Thyroid gland (tissue), 4 donors: ENCODE measurements around the gene HCLS1. TPM values are rescaled to one million over a fixed set of nuclear protein-coding genes. Genes with fewer than 3 reads are reported as not detected.
A peak's percentile ranks its signal among the peaks of the same experiment; 100 is the strongest.
"Not testable (repeated sequence)": the region's sequence is repeated elsewhere in the genome, so short reads cannot be mapped to it uniquely, and the experiment has no call there.

ENCODE experiments used
- DNase-seq, 2 donors: peaks; one replicate each; pipeline ENCODE4 v3.0.0-alpha.2; 2019
- H3K27ac ChIP-seq, 3 donors: fragments of 200-600 bp; sonication (generic); 1 replicate in 2 of 3; 2 replicates in 1 of 3; pipeline ENCODE4 v1.5.1; 2016 to 2019; ENCODE audit warnings: mild to moderate bottlenecking in 1 of 3, moderate library complexity in 1 of 3
- H3K27me3 ChIP-seq: fragments of 200-600 bp; sonication (generic); one replicate; pipeline ENCODE4 v1.5.1; 2019
- H3K36me3 ChIP-seq, 2 donors: fragments of 200-600 bp; sonication (generic); one replicate each; pipeline ENCODE4 v1.5.1; 2016 to 2019
- H3K4me1 ChIP-seq, 2 donors: fragments of 200-600 bp; sonication (generic); one replicate each; pipeline ENCODE4 v1.5.1; 2017 to 2019
- H3K4me3 ChIP-seq, 3 donors: fragments of 200-600 bp; sonication (generic); replicated peaks in 1 of 3; 1 replicate in 2 of 3; 2 replicates in 1 of 3; pipeline ENCODE4 v1.5.1; 2016; ENCODE audit warnings: mild to moderate bottlenecking in 1 of 3
- H3K9me3 ChIP-seq: fragments of 200-600 bp; sonication (generic); one replicate; pipeline ENCODE4 v1.5.1; 2017
- POLR2A ChIP-seq, 2 donors: fragments of 450-650 bp; IDR thresholded peaks; one replicate each; pipeline ENCODE4 v1.6.1; 2017; ENCODE audit warnings: antibody characterized with exemption in 2 of 2, mild to moderate bottlenecking in 2 of 2, moderate library complexity in 1 of 2
- WGBS, 2 donors: methylation state at CpG; one replicate each; pipeline ENCODE4 v1.1.5; 2017; 5-methylcytosine and 5-hydroxymethylcytosine counted together
- intact Hi-C: fragments of 100-400 bp; cut with DNase I; formaldehyde crosslinking; loops from one replicate; pipeline ENCODE4 v1.15.1; 2023
- total RNA-seq, 4 donors: library from RNA; depleted of rRNA; stranded (reverse); fragments of >200 nt; gene quantifications; one replicate each; pipeline ENCODE4 v1.2.3, GENCODE V29; 2016
- TF ChIP-seq, protein P1 (sequence below), 6 experiments: fragments of 200-600 bp in 3 of 6; fragments of 450-650 bp in 3 of 6; sonication (generic) in 3 of 6; IDR thresholded peaks; one replicate each; pipeline ENCODE4 v1.5.1; 2016 to 2019; ENCODE audit warnings: antibody characterized with exemption in 6 of 6, mild to moderate bottlenecking in 2 of 6, inconsistent platforms in 1 of 6, moderate library complexity in 1 of 6

HCLS1 gene
- total RNA-seq, 4 donors from 2014 or later: 14.6 to 42.5 (median 19.9) TPM

DNA sequence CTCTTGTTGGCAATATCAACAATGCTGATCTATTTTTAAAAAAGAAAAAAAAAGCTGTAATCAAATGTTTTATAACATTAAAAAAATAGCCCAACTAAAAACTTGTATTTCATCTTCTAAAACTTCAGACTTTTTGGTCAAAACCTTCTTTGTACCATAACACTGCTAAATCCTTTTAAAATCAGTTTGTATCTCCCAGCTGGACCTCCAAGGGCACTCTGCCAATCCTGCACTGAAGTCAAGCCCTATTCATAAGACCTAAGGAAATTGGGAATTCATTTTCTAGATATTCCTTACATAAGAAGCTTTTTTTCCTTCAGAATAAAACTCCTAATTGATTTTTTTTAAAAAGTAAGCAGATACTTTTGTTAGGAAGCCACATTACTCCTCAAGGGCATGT lies 38.2 kb upstream of the HCLS1 start:
- Histone ChIP-seq H3K36me3 (peaks cover 11 to 17% of the 10 kb centered on the region in 2 donors), H3K9me3 (no peaks in the 10 kb centered on the region), H3K4me3 (no peak overlapping the region), H3K27ac (no peak overlapping the region), H3K27me3 (no peaks in the 10 kb centered on the region), H3K4me1 (peaks cover 4 to 6% of the 10 kb centered on the region in 2 donors)
- intact Hi-C loops: no loop called here
- DNase-seq: peak; percentile 17
- TF ChIP-seq POLR2A (IDR thresholded peaks at IDR 0.05): no peak
- TF ChIP-seq, protein P1, sequence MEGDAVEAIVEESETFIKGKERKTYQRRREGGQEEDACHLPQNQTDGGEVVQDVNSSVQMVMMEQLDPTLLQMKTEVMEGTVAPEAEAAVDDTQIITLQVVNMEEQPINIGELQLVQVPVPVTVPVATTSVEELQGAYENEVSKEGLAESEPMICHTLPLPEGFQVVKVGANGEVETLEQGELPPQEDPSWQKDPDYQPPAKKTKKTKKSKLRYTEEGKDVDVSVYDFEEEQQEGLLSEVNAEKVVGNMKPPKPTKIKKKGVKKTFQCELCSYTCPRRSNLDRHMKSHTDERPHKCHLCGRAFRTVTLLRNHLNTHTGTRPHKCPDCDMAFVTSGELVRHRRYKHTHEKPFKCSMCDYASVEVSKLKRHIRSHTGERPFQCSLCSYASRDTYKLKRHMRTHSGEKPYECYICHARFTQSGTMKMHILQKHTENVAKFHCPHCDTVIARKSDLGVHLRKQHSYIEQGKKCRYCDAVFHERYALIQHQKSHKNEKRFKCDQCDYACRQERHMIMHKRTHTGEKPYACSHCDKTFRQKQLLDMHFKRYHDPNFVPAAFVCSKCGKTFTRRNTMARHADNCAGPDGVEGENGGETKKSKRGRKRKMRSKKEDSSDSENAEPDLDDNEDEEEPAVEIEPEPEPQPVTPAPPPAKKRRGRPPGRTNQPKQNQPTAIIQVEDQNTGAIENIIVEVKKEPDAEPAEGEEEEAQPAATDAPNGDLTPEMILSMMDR (IDR thresholded peaks at IDR 0.05): no peak

DNA sequence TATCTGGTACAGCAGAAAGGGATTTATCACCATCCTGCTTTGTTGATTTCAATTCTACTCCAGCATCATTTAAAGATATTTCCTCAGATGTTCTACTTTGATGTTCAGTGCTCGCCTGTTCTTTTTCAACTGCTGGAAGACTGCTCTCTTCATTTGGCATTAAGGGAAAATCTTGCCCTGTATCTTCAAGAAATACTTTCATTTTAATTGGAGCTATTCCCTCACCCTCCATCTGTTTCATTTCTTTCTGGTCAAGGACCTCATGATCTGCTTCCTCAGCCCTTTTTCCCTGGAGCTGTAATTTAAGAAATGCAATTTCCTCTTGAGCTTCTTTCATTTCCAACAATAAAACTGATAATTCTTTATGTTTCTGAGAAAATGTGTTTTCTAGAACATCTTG lies 37.8 kb upstream of the HCLS1 start:
- Histone ChIP-seq H3K27me3 (no peaks in the 10 kb centered on the region), H3K4me3 (no peak overlapping the region), H3K9me3 (no peaks in the 10 kb centered on the region), H3K4me1 (peaks cover 4 to 6% of the 10 kb centered on the region in 2 donors), H3K36me3 (peaks cover 11 to 17% of the 10 kb centered on the region in 2 donors), H3K27ac (no peak overlapping the region)
- DNase-seq: no peak
- no peak for TF ChIP-seq POLR2A (IDR thresholded peaks at IDR 0.05)
- TF ChIP-seq, protein P1 (IDR thresholded peaks at IDR 0.05): no peak
- intact Hi-C loops: no loop called here
- 91% methylated on average over 1 of the region's 1 CpG for WGBS, 2 donors

DNA sequence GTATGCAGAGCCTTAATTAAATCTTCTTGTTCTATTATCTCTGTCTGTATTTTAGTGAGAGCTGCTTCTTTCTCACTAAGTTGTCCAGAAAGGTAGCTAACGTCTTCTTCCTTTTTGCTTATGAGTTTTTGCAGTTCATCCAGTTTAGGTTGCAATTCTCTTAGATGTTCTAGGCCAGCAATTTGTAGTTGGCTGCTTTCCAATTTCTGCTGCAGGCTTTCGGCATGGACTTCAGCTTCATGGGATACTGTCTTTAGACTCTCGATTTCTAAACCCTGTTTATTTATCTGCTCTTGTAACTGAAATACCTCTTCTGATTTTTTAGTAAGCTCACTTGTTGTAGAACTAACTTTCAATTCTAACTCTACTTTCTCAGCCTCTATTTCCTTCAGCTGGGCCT lies 35.5 kb upstream of the HCLS1 start:
- TF ChIP-seq, protein P1 (IDR thresholded peaks at IDR 0.05): no peak
- no peak for TF ChIP-seq POLR2A (IDR thresholded peaks at IDR 0.05)
- no peak overlapping the region for H3K27ac ChIP-seq
- intact Hi-C loops: no loop called here
- peaks cover 4 to 6% of the 10 kb centered on the region in 2 donors for H3K4me1 ChIP-seq
- H3K27me3 ChIP-seq: no peaks in the 10 kb centered on the region
- no peaks in the 10 kb centered on the region for H3K9me3 ChIP-seq
- H3K36me3 ChIP-seq: peaks cover 20 to 28% of the 10 kb centered on the region in 2 donors
- DNase-seq: peak in 1 of 2 donors; percentile 7
- no peak overlapping the region for H3K4me3 ChIP-seq
- 37 to 38% methylated on average over 3 of the region's 3 CpGs for WGBS, 2 donors

DNA sequence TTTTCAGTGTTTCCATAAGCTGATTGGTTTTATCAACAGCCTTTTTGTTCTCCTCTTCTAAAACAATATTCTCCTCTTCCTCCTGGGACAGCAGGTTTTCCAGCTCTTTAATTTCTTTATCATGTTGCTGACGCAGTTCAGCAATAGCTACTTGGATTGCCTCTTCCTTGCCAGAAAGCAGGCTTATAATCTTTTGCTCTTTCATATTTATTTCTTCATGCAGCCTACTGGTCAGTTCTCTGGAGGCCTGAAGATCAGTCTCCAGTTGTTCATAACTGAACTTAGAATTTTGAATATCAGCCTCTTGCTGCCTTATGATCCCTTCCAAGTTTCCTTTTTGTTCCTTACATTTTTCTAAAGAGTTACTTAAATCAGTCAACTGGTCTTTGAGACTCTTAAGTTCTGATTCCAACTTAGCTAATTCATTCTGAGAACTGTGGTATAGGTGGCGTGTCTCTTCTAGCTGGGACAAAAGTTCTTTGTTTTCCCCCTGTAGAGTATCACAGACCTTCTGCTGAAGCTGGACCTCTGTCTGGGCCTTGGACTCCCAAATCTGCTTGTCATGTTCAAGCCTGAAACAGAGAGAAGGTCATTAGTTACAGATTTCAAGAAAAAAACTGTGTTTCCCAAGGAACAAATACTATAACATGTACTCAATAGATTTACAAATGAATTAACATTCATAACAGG lies 31.5 kb upstream of the HCLS1 start:
- H3K27ac ChIP-seq: no peak overlapping the region
- WGBS, 2 donors: 89 to 94% methylated on average over 2 of the region's 2 CpGs
- H3K27me3 ChIP-seq: no peaks in the 10 kb centered on the region
- H3K36me3 ChIP-seq: peaks cover 12 to 24% of the 10 kb centered on the region in 2 donors
- intact Hi-C loops: no loop called here
- no peak overlapping the region for H3K4me3 ChIP-seq
- TF ChIP-seq POLR2A (IDR thresholded peaks at IDR 0.05): no peak
- TF ChIP-seq, protein P1 (IDR thresholded peaks at IDR 0.05): no peak
- no peaks in the 10 kb centered on the region for H3K9me3 ChIP-seq
- peaks cover under 1 to 4% of the 10 kb centered on the region in 2 donors for H3K4me1 ChIP-seq
- no peak for DNase-seq

DNA sequence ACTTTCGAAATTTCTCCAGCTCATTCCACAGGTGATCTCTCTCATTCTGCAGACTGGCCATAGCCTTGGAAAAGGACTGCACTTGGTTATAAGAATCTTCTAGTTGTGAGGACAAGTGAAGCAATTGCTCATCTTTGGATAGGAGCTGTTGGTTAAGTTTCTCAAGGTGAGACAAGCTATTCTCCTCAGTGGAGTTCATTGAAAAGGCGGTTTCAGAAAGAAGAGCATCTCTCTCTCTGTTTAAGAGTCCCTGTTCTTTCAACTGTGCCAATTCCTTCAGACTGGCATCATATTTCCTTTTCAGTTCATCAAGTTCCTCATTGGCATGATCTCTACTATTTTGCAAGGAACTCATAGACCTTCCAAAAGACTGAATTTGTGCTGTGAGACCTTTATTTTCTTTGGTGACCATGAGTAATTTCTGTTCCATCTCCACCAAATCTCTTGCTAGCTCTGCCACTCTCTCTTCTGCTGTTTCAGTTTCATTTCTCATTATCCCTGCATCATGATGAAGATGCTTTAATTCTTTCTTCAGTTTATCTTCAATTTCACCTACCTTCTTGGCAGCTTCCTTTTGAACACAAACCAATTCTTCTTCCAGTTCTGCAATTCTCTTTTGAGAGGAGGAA lies 30.2 kb upstream of the HCLS1 start:
- Histone ChIP-seq H3K9me3 (no peaks in the 10 kb centered on the region), H3K4me1 (peaks cover 0 to 1% of the 10 kb centered on the region in 2 donors), H3K4me3 (no peak overlapping the region), H3K27me3 (no peaks in the 10 kb centered on the region), H3K27ac (no peak overlapping the region), H3K36me3 (peaks cover 14 to 24% of the 10 kb centered on the region in 2 donors)
- DNase-seq: no peak
- intact Hi-C loops: no loop called here
- WGBS, 2 donors: 96 to 100% methylated on average over 2 of the region's 2 CpGs
- TF ChIP-seq, protein P1 (IDR thresholded peaks at IDR 0.05): no peak
- TF ChIP-seq POLR2A (IDR thresholded peaks at IDR 0.05): no peak

DNA sequence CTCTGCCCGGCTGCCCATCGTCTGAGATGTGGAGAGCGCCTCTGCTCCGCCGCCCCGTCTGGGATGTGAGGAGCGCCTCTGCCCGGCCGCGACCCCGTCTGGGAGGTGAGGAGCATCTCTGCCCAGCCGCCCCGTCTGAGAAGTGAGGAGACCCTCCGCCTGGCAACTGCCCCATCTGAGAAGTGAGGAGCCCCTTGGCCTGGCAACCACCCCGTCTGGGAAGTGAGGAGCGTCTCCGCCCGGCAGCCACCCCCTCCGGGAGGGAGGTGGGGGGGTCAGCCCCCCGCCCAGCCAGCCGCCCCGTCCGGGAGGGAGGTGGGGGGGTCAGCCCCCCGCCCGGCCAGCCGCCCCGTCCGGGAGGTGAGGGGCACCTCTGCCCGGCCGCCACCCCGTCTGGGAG lies 28.0 kb upstream of the HCLS1 start:
- H3K9me3 ChIP-seq, H3K27ac ChIP-seq, intact Hi-C loops, H3K27me3 ChIP-seq, H3K4me3 ChIP-seq, H3K4me1 ChIP-seq, DNase-seq: not testable (repeated sequence)
- 95 to 97% methylated on average over 8 to 21 of the region's 31 CpGs for WGBS, 2 donors
- peaks cover 14 to 24% of the 10 kb centered on the region in 2 donors for H3K36me3 ChIP-seq
